HG03108 (cell line): Measurements from ENCODE around the gene EVA1B.
A peak's percentile ranks its signal among the peaks of the same experiment; 100 is the strongest.

ENCODE experiments used
- ATAC-seq: cut with Tn5 transposase; IDR thresholded peaks from one replicate; pipeline ENCODE4 v1.9.1; 2021; ENCODE audit warnings: moderate library complexity; ENCODE audit not compliant: unreplicated experiment

The EVA1B gene

GRCh38 chr1:36323636-36324352, at the start of gene EVA1B:
Gene EVA1B, minus strand, starts transcription at chr1:36323645. Its CDS starts 608 bp downstream, at chr1:36323037.
- peak; percentile 51 for ATAC-seq

- no peak for ATAC-seq
Observed at GRCh38 chr1:36372617-36373016, 49.2 kb upstream of the EVA1B start.

GRCh38 chr1:36369061-36369861, 45.8 kb upstream of the EVA1B start:
- ATAC-seq: no peak

- no peak for ATAC-seq
Observed at GRCh38 chr1:36367798-36368197, 44.4 kb upstream of the EVA1B start.

GRCh38 chr1:36367066-36367465, 43.6 kb upstream of the EVA1B start:
- no peak for ATAC-seq

- ATAC-seq: no peak
Observed at GRCh38 chr1:36366091-36366661, 42.7 kb upstream of the EVA1B start.

GRCh38 chr1:36365381-36365780, 41.9 kb upstream of the EVA1B start:
- ATAC-seq: no peak

GRCh38 chr1:36359911-36360550, 36.6 kb upstream of the EVA1B start:
- ATAC-seq: no peak

GRCh38 chr1:36359383-36359782, 35.9 kb upstream of the EVA1B start:
- no peak for ATAC-seq

- ATAC-seq: no peak
Observed at GRCh38 chr1:36358514-36359084, 35.2 kb upstream of the EVA1B start.

- no peak for ATAC-seq
Observed at GRCh38 chr1:36355811-36356210, 32.4 kb upstream of the EVA1B start.

- no peak for ATAC-seq
Observed at GRCh38 chr1:36354486-36354885, 31.0 kb upstream of the EVA1B start.

GRCh38 chr1:36352910-36353878, 29.7 kb upstream of the EVA1B start:
- no peak for ATAC-seq

GRCh38 chr1:36352125-36352909, 28.9 kb upstream of the EVA1B start:
- ATAC-seq: no peak

- ATAC-seq: no peak
Observed at GRCh38 chr1:36351227-36351977, 28.0 kb upstream of the EVA1B start.

GRCh38 chr1:36350659-36351226, 27.3 kb upstream of the EVA1B start:
- no peak for ATAC-seq

GRCh38 chr1:36349839-36350238, 26.4 kb upstream of the EVA1B start:
- no peak for ATAC-seq

GRCh38 chr1:36349241-36349671, 25.8 kb upstream of the EVA1B start:
- peak; percentile 49 for ATAC-seq
